PFSK-1 (cell line): ENCODE results near the gene HCN1.

Experiments used
- FOXP2 ChIP-seq: optimal IDR thresholded peaks from 2 replicates; pipeline ENCODE3; 2011; ENCODE audit warnings: borderline replicate concordance, control low read depth, inconsistent platforms; ENCODE audit not compliant: insufficient read depth; ENCODE audit errors: extremely low read length, extremely low read depth
- POLR2AphosphoS5 ChIP-seq: IDR thresholded peaks from 2 replicates; pipeline ENCODE4 v1.6.1; 2012; ENCODE audit warnings: low read depth, mild to moderate bottlenecking, control low read depth, low read length, moderate library complexity
- SIN3A ChIP-seq: IDR thresholded peaks from 2 replicates; pipeline ENCODE4 v1.6.1; 2012; ENCODE audit warnings: mild to moderate bottlenecking, low read length, moderate library complexity, borderline replicate concordance; ENCODE audit not compliant: insufficient read depth
- TAF1 ChIP-seq: IDR thresholded peaks from 2 replicates; pipeline ENCODE4 v1.6.1; 2012; ENCODE audit warnings: low read length, control low read depth, borderline replicate concordance; ENCODE audit not compliant: insufficient read depth
- TF ChIP-seq, protein P1 (sequence below), 2 experiments: IDR thresholded peaks; 2 replicates each; pipeline versions ENCODE4 v1.6.1 to v1.8.0; 2011 to 2012; ENCODE audit warnings: low read depth in 2 of 2, low read length in 2 of 2, control low read depth in 1 of 2, inconsistent platforms in 1 of 2, mild to moderate bottlenecking in 1 of 2, moderate library complexity in 1 of 2; ENCODE audit not compliant: insufficient read depth in 1 of 2

Gene HCN1

DNA sequence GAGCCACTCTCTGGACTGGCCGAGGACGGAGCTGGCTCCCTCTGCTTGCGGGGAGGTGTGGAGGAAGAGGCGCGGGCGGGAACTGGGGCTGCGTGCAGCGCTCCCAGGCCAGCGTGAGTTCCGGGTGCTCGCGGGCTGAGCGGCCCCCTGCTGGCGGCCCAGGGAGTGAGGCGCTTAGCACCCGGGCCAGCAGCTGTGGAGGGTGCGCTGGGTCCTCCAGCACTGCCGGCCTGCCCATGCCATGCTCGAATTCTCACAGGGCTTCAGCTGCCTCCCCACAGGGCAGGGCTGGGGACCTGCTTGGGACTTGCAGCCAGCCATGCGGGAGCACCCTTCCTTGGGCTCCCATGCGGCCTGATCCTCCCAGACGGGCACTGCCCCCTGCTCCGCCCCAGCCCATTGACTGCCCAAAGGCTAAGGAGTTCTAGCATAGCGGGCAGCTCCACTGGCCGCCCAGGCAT lies 470.6 kb downstream of the HCN1 start:
- TF ChIP-seq SIN3A (no peak), FOXP2 (no peak), POLR2AphosphoS5 (no peak), TAF1 (no peak)
- TF ChIP-seq, protein P1, sequence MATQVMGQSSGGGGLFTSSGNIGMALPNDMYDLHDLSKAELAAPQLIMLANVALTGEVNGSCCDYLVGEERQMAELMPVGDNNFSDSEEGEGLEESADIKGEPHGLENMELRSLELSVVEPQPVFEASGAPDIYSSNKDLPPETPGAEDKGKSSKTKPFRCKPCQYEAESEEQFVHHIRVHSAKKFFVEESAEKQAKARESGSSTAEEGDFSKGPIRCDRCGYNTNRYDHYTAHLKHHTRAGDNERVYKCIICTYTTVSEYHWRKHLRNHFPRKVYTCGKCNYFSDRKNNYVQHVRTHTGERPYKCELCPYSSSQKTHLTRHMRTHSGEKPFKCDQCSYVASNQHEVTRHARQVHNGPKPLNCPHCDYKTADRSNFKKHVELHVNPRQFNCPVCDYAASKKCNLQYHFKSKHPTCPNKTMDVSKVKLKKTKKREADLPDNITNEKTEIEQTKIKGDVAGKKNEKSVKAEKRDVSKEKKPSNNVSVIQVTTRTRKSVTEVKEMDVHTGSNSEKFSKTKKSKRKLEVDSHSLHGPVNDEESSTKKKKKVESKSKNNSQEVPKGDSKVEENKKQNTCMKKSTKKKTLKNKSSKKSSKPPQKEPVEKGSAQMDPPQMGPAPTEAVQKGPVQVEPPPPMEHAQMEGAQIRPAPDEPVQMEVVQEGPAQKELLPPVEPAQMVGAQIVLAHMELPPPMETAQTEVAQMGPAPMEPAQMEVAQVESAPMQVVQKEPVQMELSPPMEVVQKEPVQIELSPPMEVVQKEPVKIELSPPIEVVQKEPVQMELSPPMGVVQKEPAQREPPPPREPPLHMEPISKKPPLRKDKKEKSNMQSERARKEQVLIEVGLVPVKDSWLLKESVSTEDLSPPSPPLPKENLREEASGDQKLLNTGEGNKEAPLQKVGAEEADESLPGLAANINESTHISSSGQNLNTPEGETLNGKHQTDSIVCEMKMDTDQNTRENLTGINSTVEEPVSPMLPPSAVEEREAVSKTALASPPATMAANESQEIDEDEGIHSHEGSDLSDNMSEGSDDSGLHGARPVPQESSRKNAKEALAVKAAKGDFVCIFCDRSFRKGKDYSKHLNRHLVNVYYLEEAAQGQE (IDR thresholded peaks at IDR 0.05; ENCODE audit: insufficient read depth in 1 of 2, low read depth in 2 of 2, low read length in 2 of 2), result no peak

DNA sequence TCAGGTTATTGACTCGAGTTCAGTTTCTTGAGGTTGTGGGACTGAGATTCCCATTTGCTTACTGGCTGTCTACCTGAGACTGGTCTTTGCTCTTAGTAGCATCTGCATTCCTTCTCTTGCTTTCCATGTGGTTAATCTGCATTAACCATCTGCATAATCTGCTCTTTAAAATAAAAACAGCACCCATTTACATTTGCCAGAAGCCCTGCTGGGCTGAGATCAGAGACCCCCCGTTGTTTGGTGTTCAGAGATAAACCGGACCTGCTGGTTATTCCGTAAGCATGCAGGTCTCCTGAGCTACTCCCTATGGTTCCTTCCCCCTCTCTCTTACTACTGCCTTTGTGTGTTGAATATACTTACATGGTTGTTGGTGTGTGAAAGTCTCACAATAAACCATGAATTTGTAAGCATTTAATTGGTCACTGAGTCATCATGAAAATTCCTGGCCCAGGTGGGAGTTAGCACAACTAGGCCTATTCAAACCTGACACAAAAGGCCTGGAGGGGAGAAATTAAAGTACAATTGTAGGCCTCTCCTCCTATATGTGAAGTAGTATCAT lies 490.7 kb downstream of the HCN1 start:
- TF ChIP-seq, protein P1 (IDR thresholded peaks at IDR 0.05; ENCODE audit: insufficient read depth in 1 of 2, low read depth in 2 of 2, low read length in 2 of 2), result no peak
